HepG2 (cell line): ENCODE measurements around the gene SNAP47. TPM values are rescaled to one million over a fixed set of nuclear protein-coding genes. Genes with fewer than 3 reads are reported as not detected.

ENCODE experiments used
- SMAD3 ChIP-seq: sonication (generic); formaldehyde crosslinking; IDR thresholded peaks from 2 replicates; pipeline ENCODE4 v1.4.0; 2020; ENCODE audit warnings: missing genetic modification reagents
- SYNCRIP ChIP-seq: fragments of 200-400 bp; formaldehyde crosslinking; IDR thresholded peaks from 2 replicates; pipeline ENCODE4 v1.6.1; 2018; ENCODE audit warnings: mild to moderate bottlenecking, low read depth, low read length; ENCODE audit not compliant: insufficient read depth
- polyA plus RNA-seq, 8 experiments: library from polyadenylated mRNA; depleted of rRNA in 3 of 8; stranded (reverse) in 7 of 8; unstranded in 1 of 8; fragments of >200 nt; fragmentation: Illumina TruSeq in 4 of 8; extraction: Trizol in 4 of 8; gene quantifications; 2 replicates each; pipeline versions ENCODE4 v1.2.1 to v1.2.3, GENCODE V29; 2011 to 2016; ENCODE audit warnings: low read depth in 4 of 8, missing spikeins in 1 of 8, mixed read lengths in 1 of 8; ENCODE audit not compliant: insufficient read depth in 1 of 8
- total RNA-seq, 5 experiments: library from RNA; depleted of rRNA; stranded (reverse); fragments of >200 nt; fragmentation: Illumina TruSeq; extraction: Trizol; gene quantifications; 2 replicates each; pipeline ENCODE4 v1.2.3, GENCODE V29; 2016; ENCODE audit warnings: low read depth in 1 of 5
- TF ChIP-seq, protein P1 (sequence below): sonication (generic); formaldehyde crosslinking; IDR thresholded peaks from 2 replicates; pipeline ENCODE4 v1.4.0; 2020; ENCODE audit warnings: missing genetic modification reagents
- TF ChIP-seq, protein P2 (sequence below): sonication (generic); formaldehyde crosslinking; IDR thresholded peaks from 2 replicates; pipeline ENCODE4 v1.5.0; 2020; ENCODE audit warnings: missing genetic modification reagents
- TF ChIP-seq, protein P3 (sequence below): sonication (generic); formaldehyde crosslinking; IDR thresholded peaks from 2 replicates; pipeline ENCODE4 v1.8.1; 2023; ENCODE audit warnings: mild to moderate bottlenecking, missing genetic modification reagents
- TF ChIP-seq, protein P4 (sequence below): sonication (generic); formaldehyde crosslinking; IDR thresholded peaks from 2 replicates; pipeline ENCODE4 v1.4.0; 2020; ENCODE audit warnings: mild to moderate bottlenecking, missing genetic modification reagents
- TF ChIP-seq, protein P5 (sequence below): sonication (generic); formaldehyde crosslinking; IDR thresholded peaks from 2 replicates; pipeline ENCODE4 v1.5.0; 2020; ENCODE audit warnings: mild to moderate bottlenecking, missing genetic modification reagents
- TF ChIP-seq, protein P6 (sequence below): sonication (generic); formaldehyde crosslinking; IDR thresholded peaks from 2 replicates; pipeline ENCODE4 v1.5.0; 2020; ENCODE audit warnings: missing genetic modification reagents, mild to moderate bottlenecking, borderline replicate concordance

Gene SNAP47
- total and polyA plus RNA-seq, 2 of the 13 experiments (the other 11 are each of a cell fraction or from before 2014, with no cell fraction given) = 13.6 to 25.1 TPM

DNA sequence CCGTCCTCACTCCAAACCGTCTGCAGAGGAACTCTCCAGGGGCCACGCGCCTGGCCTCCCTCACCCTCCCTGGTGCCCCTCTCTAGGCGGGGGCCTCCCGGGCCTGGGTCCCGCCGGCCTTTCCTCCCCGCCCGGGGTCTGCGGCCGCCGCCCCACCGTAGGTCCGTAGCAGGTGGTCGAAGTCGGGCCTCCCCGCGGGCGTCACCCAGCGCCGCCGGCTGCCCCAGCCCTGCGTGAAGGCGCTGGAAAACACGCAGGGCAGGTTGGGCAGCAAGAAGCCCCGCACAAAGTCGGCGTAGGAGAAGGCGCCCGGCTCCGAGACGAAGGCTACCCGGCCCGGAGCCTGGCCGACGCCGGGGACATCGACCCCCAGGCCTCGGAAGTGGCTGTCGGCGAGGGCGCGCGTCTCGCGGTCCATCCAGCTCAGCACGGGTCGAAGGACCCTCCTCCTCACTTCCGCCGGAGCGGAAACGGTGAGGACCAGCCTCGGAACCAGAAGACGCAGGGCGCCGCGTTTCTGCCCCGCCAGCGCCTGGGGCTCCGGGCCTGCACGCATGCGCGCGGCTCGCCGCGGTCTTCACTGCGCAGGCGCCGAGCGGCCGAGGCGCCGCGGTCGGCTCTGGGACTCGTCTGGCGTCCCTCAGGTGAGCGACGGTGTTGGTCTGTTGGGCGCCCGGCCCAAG, at the start of gene SNAP47, which contains the start of gene JMJD4 (continued):
- TF ChIP-seq, protein P1, sequence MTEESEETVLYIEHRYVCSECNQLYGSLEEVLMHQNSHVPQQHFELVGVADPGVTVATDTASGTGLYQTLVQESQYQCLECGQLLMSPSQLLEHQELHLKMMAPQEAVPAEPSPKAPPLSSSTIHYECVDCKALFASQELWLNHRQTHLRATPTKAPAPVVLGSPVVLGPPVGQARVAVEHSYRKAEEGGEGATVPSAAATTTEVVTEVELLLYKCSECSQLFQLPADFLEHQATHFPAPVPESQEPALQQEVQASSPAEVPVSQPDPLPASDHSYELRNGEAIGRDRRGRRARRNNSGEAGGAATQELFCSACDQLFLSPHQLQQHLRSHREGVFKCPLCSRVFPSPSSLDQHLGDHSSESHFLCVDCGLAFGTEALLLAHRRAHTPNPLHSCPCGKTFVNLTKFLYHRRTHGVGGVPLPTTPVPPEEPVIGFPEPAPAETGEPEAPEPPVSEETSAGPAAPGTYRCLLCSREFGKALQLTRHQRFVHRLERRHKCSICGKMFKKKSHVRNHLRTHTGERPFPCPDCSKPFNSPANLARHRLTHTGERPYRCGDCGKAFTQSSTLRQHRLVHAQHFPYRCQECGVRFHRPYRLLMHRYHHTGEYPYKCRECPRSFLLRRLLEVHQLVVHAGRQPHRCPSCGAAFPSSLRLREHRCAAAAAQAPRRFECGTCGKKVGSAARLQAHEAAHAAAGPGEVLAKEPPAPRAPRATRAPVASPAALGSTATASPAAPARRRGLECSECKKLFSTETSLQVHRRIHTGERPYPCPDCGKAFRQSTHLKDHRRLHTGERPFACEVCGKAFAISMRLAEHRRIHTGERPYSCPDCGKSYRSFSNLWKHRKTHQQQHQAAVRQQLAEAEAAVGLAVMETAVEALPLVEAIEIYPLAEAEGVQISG = peak; percentile 96
- TF ChIP-seq, protein P2, sequence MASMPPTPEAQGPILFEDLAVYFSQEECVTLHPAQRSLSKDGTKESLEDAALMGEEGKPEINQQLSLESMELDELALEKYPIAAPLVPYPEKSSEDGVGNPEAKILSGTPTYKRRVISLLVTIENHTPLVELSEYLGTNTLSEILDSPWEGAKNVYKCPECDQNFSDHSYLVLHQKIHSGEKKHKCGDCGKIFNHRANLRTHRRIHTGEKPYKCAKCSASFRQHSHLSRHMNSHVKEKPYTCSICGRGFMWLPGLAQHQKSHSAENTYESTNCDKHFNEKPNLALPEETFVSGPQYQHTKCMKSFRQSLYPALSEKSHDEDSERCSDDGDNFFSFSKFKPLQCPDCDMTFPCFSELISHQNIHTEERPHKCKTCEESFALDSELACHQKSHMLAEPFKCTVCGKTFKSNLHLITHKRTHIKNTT = no peak
- TF ChIP-seq, protein P3, sequence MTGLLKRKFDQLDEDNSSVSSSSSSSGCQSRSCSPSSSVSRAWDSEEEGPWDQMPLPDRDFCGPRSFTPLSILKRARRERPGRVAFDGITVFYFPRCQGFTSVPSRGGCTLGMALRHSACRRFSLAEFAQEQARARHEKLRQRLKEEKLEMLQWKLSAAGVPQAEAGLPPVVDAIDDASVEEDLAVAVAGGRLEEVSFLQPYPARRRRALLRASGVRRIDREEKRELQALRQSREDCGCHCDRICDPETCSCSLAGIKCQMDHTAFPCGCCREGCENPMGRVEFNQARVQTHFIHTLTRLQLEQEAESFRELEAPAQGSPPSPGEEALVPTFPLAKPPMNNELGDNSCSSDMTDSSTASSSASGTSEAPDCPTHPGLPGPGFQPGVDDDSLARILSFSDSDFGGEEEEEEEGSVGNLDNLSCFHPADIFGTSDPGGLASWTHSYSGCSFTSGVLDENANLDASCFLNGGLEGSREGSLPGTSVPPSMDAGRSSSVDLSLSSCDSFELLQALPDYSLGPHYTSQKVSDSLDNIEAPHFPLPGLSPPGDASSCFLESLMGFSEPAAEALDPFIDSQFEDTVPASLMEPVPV (CRISPR knock-in tag) = peak; percentile 92
- TF ChIP-seq, protein P4, sequence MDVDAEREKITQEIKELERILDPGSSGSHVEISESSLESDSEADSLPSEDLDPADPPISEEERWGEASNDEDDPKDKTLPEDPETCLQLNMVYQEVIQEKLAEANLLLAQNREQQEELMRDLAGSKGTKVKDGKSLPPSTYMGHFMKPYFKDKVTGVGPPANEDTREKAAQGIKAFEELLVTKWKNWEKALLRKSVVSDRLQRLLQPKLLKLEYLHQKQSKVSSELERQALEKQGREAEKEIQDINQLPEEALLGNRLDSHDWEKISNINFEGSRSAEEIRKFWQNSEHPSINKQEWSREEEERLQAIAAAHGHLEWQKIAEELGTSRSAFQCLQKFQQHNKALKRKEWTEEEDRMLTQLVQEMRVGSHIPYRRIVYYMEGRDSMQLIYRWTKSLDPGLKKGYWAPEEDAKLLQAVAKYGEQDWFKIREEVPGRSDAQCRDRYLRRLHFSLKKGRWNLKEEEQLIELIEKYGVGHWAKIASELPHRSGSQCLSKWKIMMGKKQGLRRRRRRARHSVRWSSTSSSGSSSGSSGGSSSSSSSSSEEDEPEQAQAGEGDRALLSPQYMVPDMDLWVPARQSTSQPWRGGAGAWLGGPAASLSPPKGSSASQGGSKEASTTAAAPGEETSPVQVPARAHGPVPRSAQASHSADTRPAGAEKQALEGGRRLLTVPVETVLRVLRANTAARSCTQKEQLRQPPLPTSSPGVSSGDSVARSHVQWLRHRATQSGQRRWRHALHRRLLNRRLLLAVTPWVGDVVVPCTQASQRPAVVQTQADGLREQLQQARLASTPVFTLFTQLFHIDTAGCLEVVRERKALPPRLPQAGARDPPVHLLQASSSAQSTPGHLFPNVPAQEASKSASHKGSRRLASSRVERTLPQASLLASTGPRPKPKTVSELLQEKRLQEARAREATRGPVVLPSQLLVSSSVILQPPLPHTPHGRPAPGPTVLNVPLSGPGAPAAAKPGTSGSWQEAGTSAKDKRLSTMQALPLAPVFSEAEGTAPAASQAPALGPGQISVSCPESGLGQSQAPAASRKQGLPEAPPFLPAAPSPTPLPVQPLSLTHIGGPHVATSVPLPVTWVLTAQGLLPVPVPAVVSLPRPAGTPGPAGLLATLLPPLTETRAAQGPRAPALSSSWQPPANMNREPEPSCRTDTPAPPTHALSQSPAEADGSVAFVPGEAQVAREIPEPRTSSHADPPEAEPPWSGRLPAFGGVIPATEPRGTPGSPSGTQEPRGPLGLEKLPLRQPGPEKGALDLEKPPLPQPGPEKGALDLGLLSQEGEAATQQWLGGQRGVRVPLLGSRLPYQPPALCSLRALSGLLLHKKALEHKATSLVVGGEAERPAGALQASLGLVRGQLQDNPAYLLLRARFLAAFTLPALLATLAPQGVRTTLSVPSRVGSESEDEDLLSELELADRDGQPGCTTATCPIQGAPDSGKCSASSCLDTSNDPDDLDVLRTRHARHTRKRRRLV (CRISPR knock-in tag) = no peak
- TF ChIP-seq, protein P5, sequence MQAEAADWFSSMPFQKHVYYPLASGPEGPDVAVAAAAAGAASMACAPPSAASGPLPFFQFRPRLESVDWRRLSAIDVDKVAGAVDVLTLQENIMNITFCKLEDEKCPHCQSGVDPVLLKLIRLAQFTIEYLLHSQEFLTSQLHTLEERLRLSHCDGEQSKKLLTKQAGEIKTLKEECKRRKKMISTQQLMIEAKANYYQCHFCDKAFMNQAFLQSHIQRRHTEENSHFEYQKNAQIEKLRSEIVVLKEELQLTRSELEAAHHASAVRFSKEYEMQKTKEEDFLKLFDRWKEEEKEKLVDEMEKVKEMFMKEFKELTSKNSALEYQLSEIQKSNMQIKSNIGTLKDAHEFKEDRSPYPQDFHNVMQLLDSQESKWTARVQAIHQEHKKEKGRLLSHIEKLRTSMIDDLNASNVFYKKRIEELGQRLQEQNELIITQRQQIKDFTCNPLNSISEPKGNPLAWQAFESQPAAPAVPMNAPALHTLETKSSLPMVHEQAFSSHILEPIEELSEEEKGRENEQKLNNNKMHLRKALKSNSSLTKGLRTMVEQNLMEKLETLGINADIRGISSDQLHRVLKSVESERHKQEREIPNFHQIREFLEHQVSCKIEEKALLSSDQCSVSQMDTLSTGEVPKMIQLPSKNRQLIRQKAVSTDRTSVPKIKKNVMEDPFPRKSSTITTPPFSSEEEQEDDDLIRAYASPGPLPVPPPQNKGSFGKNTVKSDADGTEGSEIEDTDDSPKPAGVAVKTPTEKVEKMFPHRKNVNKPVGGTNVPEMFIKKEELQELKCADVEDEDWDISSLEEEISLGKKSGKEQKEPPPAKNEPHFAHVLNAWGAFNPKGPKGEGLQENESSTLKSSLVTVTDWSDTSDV (CRISPR knock-in tag) = peak; percentile 92
- TF ChIP-seq, protein P6, sequence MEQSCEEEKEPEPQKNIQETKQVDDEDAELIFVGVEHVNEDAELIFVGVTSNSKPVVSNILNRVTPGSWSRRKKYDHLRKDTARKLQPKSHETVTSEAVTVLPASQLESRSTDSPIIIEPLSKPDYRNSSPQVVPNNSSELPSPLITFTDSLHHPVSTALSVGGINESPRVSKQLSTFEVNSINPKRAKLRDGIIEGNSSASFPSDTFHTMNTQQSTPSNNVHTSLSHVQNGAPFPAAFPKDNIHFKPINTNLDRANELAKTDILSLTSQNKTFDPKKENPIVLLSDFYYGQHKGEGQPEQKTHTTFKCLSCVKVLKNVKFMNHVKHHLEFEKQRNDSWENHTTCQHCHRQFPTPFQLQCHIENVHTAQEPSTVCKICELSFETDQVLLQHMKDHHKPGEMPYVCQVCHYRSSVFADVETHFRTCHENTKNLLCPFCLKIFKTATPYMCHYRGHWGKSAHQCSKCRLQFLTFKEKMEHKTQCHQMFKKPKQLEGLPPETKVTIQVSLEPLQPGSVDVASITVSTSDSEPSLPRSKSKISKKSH = peak; percentile 80
- no peak for TF ChIP-seq SYNCRIP
- peak; percentile 94 for TF ChIP-seq SMAD3
